Fibroblast of the aortic adventitia (primary cell): ENCODE measurements around the gene ALOX5AP. TPM values are rescaled to one million over a fixed set of nuclear protein-coding genes. Genes with fewer than 3 reads are reported as not detected.

Experiments
- DNase-seq: peaks from one replicate; pipeline ENCODE4 v3.0.0-alpha.2; 2010; ENCODE audit warnings: low read depth
- H3K4me3 ChIP-seq: 2 replicates; pipeline ENCODE4 v1.5.1; 2011; ENCODE audit warnings: low read depth, mild to moderate bottlenecking, control low read depth, low read length, moderate library complexity
- CTCF ChIP-seq: IDR thresholded peaks from 2 replicates; pipeline ENCODE4 v1.5.1; 2011; ENCODE audit warnings: mild to moderate bottlenecking, low read length, control low read depth, inconsistent platforms; ENCODE audit not compliant: insufficient read depth
- total RNA-seq: library from RNA; depleted of rRNA; stranded (reverse); fragments of >200 nt; gene quantifications from 2 replicates; pipeline ENCODE4 v1.2.3, GENCODE V29; 2012; ENCODE audit warnings: low replicate concordance

Gene ALOX5AP
- total RNA-seq, 1 donor, result not detected

GRCh38 chr13:30785191-30785850, 50.0 kb downstream of the ALOX5AP start:
- H3K4me3 ChIP-seq, result no peak overlapping the region
- no peak for DNase-seq
- no peak for TF ChIP-seq CTCF

- DNase-seq, result no peak
- H3K4me3 ChIP-seq, result no peak overlapping the region
- TF ChIP-seq CTCF, result no peak
Measured at GRCh38 chr13:30786648-30787047, 51.3 kb downstream of the ALOX5AP start.

- no peak for DNase-seq
- TF ChIP-seq CTCF, result no peak
- H3K4me3 ChIP-seq, result no peak overlapping the region
Measured at GRCh38 chr13:30787738-30788525, 52.6 kb downstream of the ALOX5AP start.

- no peak for DNase-seq
- no peak overlapping the region for H3K4me3 ChIP-seq
- TF ChIP-seq CTCF, result no peak
Measured at GRCh38 chr13:30789166-30789862, 54.0 kb downstream of the ALOX5AP start.

- no peak for DNase-seq
- TF ChIP-seq CTCF, result no peak
- H3K4me3 ChIP-seq, result no peak overlapping the region
Measured at GRCh38 chr13:30790592-30790991, 55.2 kb downstream of the ALOX5AP start.

GRCh38 chr13:30791354-30792001, 56.1 kb downstream of the ALOX5AP start:
- no peak for TF ChIP-seq CTCF
- DNase-seq, result peak; percentile 75

More at GRCh38 chr13:30791354-30792001, 56.1 kb downstream of the ALOX5AP start:
- no peak overlapping the region for H3K4me3 ChIP-seq
